Naive thymus-derived CD4-positive, alpha-beta T cell (primary cell): ENCODE results near the gene SUPT4H1. TPM values are rescaled to one million over a fixed set of nuclear protein-coding genes. Genes with fewer than 3 reads are reported as not detected.
A peak's percentile ranks its signal among the peaks of the same experiment; 100 is the strongest.

Experiments
- ATAC-seq: fragments of 150-1000 bp; cut with Tn5 transposase; 2 replicates; pipeline ENCODE4 v1.10.0; 2021; ENCODE audit warnings: mild to moderate bottlenecking, moderate library complexity
- CTCF ChIA-PET: fragments of 350-600 bp; sonication (Branson Sonifier 250); formaldehyde crosslinking; loops from one replicate; lab custom pipeline; 2021; ENCODE audit warnings: antibody characterized with exemption; lab: Charles Lee
- POLR2A ChIA-PET: fragments of 350-600 bp; sonication (Branson Sonifier 250); formaldehyde crosslinking; loops from one replicate; lab custom pipeline; 2021; ENCODE audit warnings: antibody characterized with exemption, inconsistent platforms; lab: Charles Lee
- DNase-seq, 9 donors: peaks; one replicate each; pipeline versions ENCODE4 v3.0.0 to v3.0.0-alpha.2; 2020 to 2022; ENCODE audit warnings: mixed read lengths in 1 of 9
- H3K27ac ChIP-seq: one replicate; pipeline ENCODE4 v1.7.0; 2013; ENCODE audit warnings: mild to moderate bottlenecking, low read depth, low read length, moderate library complexity
- H3K27me3 ChIP-seq, 2 donors: one replicate each; pipeline ENCODE4 v1.7.0; 2013; ENCODE audit warnings: low read length in 2 of 2, mild to moderate bottlenecking in 2 of 2, moderate library complexity in 2 of 2; ENCODE audit not compliant: control insufficient read depth in 2 of 2, insufficient read depth in 2 of 2
- H3K36me3 ChIP-seq, 3 experiments: 1 replicate in 2 of 3; 2 replicates in 1 of 3; pipeline ENCODE4 v1.7.0; 2013; ENCODE audit warnings: low read length in 3 of 3, mild to moderate bottlenecking in 3 of 3, moderate library complexity in 1 of 3; ENCODE audit not compliant: insufficient read depth in 3 of 3, control insufficient read depth in 2 of 3
- H3K4me1 ChIP-seq, 2 donors: one replicate each; pipeline ENCODE4 v1.7.0; 2013; ENCODE audit warnings: low read length in 2 of 2, mild to moderate bottlenecking in 2 of 2, moderate library complexity in 1 of 2; ENCODE audit not compliant: control insufficient read depth in 2 of 2, insufficient read depth in 2 of 2
- H3K4me3 ChIP-seq: 2 replicates; pipeline ENCODE4 v1.7.0; 2013; ENCODE audit warnings: mild to moderate bottlenecking, low read length
- H3K9me3 ChIP-seq, 3 experiments: 1 replicate in 2 of 3; 2 replicates in 1 of 3; pipeline ENCODE4 v1.7.0; 2013; ENCODE audit warnings: low read length in 3 of 3; ENCODE audit not compliant: control insufficient read depth in 2 of 3
- H3K27ac Mint-ChIP-seq, 9 donors: one replicate each; pipeline ENCODE4 v1.8.0; 2020 to 2022; ENCODE audit warnings: mixed read lengths in 9 of 9, mild to moderate bottlenecking in 8 of 9, moderate library complexity in 5 of 9, inconsistent platforms in 2 of 9
- H3K27me3 Mint-ChIP-seq, 5 donors: one replicate each; pipeline ENCODE4 v1.8.0; 2021 to 2022; ENCODE audit warnings: mixed read lengths in 5 of 5, mild to moderate bottlenecking in 1 of 5
- H3K36me3 Mint-ChIP-seq, 5 donors: one replicate each; pipeline ENCODE4 v1.8.0; 2020 to 2022; ENCODE audit warnings: mixed read lengths in 5 of 5, mild to moderate bottlenecking in 3 of 5, inconsistent platforms in 1 of 5
- H3K4me1 Mint-ChIP-seq, 7 donors: one replicate each; pipeline ENCODE4 v1.8.0; 2020 to 2022; ENCODE audit warnings: mixed read lengths in 7 of 7, mild to moderate bottlenecking in 3 of 7, inconsistent platforms in 1 of 7
- H3K4me3 Mint-ChIP-seq, 10 donors: one replicate each; pipeline ENCODE4 v1.8.0; 2020 to 2022; ENCODE audit warnings: mild to moderate bottlenecking in 10 of 10, mixed read lengths in 10 of 10, moderate library complexity in 6 of 10, inconsistent platforms in 2 of 10
- H3K9me3 Mint-ChIP-seq, 11 donors: one replicate each; pipeline ENCODE4 v1.8.0; 2020 to 2022; ENCODE audit warnings: mixed read lengths in 11 of 11, mild to moderate bottlenecking in 4 of 11, inconsistent platforms in 1 of 11, moderate library complexity in 1 of 11
- intact Hi-C, 2 donors: fragments of 100-400 bp; cut with micrococcal nuclease; formaldehyde crosslinking; loops; one replicate each; pipeline ENCODE4 v1.15.1; 2023
- polyA plus RNA-seq, 2 donors: library from polyadenylated mRNA; unstranded; fragments of 300-500 nt; fragmentation: Illumina TruSeq; gene quantifications; one replicate each; pipeline ENCODE4 v1.2.3, GENCODE V29; 2021
- total RNA-seq, 6 experiments: library from RNA in 5 of 6; stranded (reverse) in 5 of 6; gene quantifications; 1 replicate in 5 of 6; 2 replicates in 1 of 6; pipeline ENCODE4 v1.2.3 and lab custom pipeline; 2021 to 2026

The SUPT4H1 gene
- total and polyA plus RNA-seq, 7 experiments from 2014 or later, result 36.0 to 91.7 (median 66.8) TPM

DNA sequence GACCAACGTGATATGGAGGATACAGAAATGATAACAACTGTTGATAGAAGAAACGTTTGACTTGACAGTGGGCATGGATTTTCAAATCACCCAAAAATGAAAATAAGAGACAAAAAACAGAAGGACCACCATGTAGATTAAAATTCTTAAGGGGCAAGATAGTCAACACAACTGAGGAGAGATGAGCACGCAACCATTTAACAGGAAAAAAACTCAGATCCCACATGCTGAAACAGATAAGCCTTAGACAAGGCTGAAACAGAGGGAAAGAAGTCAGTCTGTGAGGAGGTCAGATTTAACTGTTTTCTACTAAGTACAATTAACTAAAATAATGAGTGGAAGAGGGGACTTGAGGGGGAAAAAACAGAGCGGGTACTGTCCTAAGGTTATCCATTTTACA lies 44.2 kb upstream of the SUPT4H1 start:
- Histone ChIP-seq H3K27me3 (no peaks in the 10 kb centered on the region), H3K4me3 (no peak overlapping the region), H3K36me3 (no peaks in the 10 kb centered on the region), H3K4me1 (no peaks in the 10 kb centered on the region), H3K27ac (no peak overlapping the region), H3K9me3 (no peaks in the 10 kb centered on the region)
- intact Hi-C loops, result no loop called here
- peaks cover 0 to 4% (median 0%) of the 10 kb centered on the region in 7 donors for H3K4me1 Mint-ChIP-seq
- no peak overlapping the region for H3K27ac Mint-ChIP-seq
- ATAC-seq, result no peak
- H3K4me3 Mint-ChIP-seq, result no peak overlapping the region
- no peak for DNase-seq
- H3K27me3 Mint-ChIP-seq, result peaks cover 0 to 3% (median 0%) of the 10 kb centered on the region in 5 donors
- peaks cover 0 to 14% (median 3%) of the 10 kb centered on the region in 5 donors for H3K36me3 Mint-ChIP-seq
- ChIA-PET CTCF (interaction anchor here (0.6 kb wide), 1 partner anchor 52 kb away, joined by 3 read pairs; no protein-coding TSS in a partner anchor), POLR2A (no interaction called here)
- no peaks in the 10 kb centered on the region for H3K9me3 Mint-ChIP-seq

DNA sequence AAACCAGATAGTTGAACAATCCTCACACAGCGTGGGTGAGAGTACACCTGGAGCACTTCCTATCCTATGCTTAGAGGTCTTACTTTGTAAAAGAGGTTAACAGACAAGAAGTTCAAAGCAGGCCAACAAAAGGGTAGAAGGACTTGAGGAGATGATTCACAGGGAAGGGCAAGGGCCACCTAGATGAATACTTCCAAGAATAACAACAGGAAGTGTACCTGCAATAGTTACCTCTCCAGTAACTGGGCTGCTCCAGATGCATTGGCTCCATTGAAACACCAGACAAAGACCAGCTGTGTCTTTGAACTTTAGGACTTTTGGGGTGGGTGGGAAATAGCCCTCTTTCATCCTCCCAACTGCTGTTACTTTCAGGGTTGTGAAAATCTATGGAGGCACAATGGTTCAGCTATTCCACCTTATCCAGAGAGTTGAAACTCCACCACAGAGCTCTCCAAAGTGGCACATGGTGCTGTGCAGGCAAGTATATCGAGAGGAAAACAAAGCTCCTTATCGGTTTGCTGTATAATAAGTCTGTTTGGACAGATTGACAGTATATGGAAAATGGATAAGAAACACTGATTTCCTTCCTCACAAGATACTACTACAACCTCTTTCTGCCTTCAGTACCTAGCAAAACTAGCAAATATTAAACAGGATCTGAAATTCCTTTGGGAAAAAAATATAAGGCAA lies 42.7 kb upstream of the SUPT4H1 start:
- no peak overlapping the region for H3K27ac ChIP-seq
- no peaks in the 10 kb centered on the region for H3K36me3 ChIP-seq
- Mint-ChIP-seq H3K4me3 (no peak overlapping the region), H3K36me3 (peaks cover 0 to 14% (median 3%) of the 10 kb centered on the region in 5 donors), H3K27ac (peak overlapping the region in 1 of 9 donors; percentile 20), H3K4me1 (peaks cover 0 to 2% (median 0%) of the 10 kb centered on the region in 7 donors), H3K27me3 (peaks cover 0 to 3% (median 0%) of the 10 kb centered on the region in 5 donors), H3K9me3 (no peaks in the 10 kb centered on the region)
- no peaks in the 10 kb centered on the region for H3K27me3 ChIP-seq
- no peak for ATAC-seq
- intact Hi-C loops, result no loop called here
- no peak for DNase-seq
- no peaks in the 10 kb centered on the region for H3K9me3 ChIP-seq
- POLR2A ChIA-PET, result no interaction called here
- CTCF ChIA-PET, result no interaction called here
- no peaks in the 10 kb centered on the region for H3K4me1 ChIP-seq
- H3K4me3 ChIP-seq, result no peak overlapping the region

DNA sequence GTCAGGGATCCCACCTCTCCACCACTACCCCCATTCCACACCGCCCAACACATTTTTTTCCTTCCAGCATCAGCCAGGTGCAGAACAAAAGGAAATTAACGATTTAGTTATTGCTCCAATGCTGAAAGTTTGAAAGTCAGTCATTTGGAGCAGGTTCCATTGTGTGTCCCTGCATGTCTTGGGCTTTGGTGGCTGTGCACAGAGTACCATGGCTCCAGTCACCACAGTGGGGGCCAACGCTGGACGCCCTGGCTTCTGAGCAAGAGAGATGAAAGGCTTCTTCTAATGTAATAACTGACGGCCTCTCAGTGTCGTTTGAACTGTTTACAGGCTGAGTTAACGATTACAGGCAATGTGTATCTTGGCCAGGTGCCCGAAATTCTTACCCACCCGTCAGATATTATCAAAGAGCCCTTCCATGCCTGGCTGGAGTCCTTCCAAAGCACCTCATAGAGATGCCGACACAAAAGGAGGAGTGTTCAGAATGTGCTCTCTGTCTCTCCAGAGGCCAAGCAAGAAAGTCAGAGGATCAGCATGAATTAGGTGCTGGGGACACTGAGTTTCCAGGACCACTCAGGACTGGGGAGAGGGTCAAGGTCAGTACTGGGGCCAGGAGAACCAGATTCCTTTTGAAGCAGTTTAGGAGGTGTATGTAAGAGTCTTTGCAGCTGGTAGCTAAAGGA lies 39.4 kb upstream of the SUPT4H1 start:
- POLR2A ChIA-PET, result no interaction called here
- Histone ChIP-seq H3K4me1 (peaks cover 0 to 5% of the 10 kb centered on the region in 2 donors), H3K9me3 (no peaks in the 10 kb centered on the region), H3K36me3 (no peaks in the 10 kb centered on the region), H3K27me3 (no peaks in the 10 kb centered on the region), H3K4me3 (no peak overlapping the region), H3K27ac (no peak overlapping the region)
- Mint-ChIP-seq H3K36me3 (peaks cover 0 to 11% (median 7%) of the 10 kb centered on the region in 5 donors), H3K27me3 (peaks cover 0 to 2% (median 0%) of the 10 kb centered on the region in 5 donors), H3K4me1 (peaks cover 0 to 2% (median 0%) of the 10 kb centered on the region in 7 donors), H3K9me3 (peaks cover 0 to under 1% (median 0%) of the 10 kb centered on the region in 11 donors), H3K4me3 (no peak overlapping the region), H3K27ac (no peak overlapping the region)
- no peak for DNase-seq
- ATAC-seq, result no peak
- intact Hi-C loops, result no loop called here
- CTCF ChIA-PET, result no interaction called here

GRCh38 chr17:58390884-58391283 lies 38.9 kb upstream of the SUPT4H1 start:
- Mint-ChIP-seq H3K27me3 (peaks cover 0 to 2% (median 0%) of the 10 kb centered on the region in 5 donors), H3K36me3 (peaks cover 0 to 11% (median 7%) of the 10 kb centered on the region in 5 donors), H3K4me1 (peaks cover 0 to 2% (median 0%) of the 10 kb centered on the region in 7 donors), H3K9me3 (peaks cover 0 to 4% (median 0%) of the 10 kb centered on the region in 11 donors), H3K27ac (no peak overlapping the region), H3K4me3 (no peak overlapping the region)
- DNase-seq, result no peak
- ATAC-seq, result no peak
- Histone ChIP-seq H3K27ac (no peak overlapping the region), H3K9me3 (no peaks in the 10 kb centered on the region), H3K36me3 (no peaks in the 10 kb centered on the region), H3K4me3 (no peak overlapping the region), H3K27me3 (no peaks in the 10 kb centered on the region), H3K4me1 (peaks cover 0 to 5% of the 10 kb centered on the region in 2 donors)
- POLR2A ChIA-PET, result no interaction called here
- CTCF ChIA-PET, result no interaction called here
- intact Hi-C loops, result no loop called here

GRCh38 chr17:58388302-58389190 lies 36.5 kb upstream of the SUPT4H1 start:
- Mint-ChIP-seq H3K27me3 (peaks cover 0 to 2% (median 0%) of the 10 kb centered on the region in 5 donors), H3K9me3 (peaks cover 0 to 4% (median 0%) of the 10 kb centered on the region in 11 donors), H3K4me1 (peaks cover 0 to 12% (median 8%) of the 10 kb centered on the region in 7 donors), H3K4me3 (no peak overlapping the region), H3K27ac (peak overlapping the region in 1 of 9 donors; percentile 12), H3K36me3 (peaks cover 0 to 10% (median 7%) of the 10 kb centered on the region in 5 donors)
- no peak for ATAC-seq
- H3K9me3 ChIP-seq, result no peaks in the 10 kb centered on the region
- no peak overlapping the region for H3K4me3 ChIP-seq
- DNase-seq, result no peak
- ChIA-PET CTCF (interaction anchor here (0.6 to 1.0 kb wide), 2 partner anchors 8 to 71 kb away, joined by 3 read pairs; no protein-coding TSS in a partner anchor), POLR2A (interaction anchor here (0.5 kb wide), 1 partner anchor 53 kb away, joined by 3 read pairs; no protein-coding TSS in a partner anchor)
- no peaks in the 10 kb centered on the region for H3K36me3 ChIP-seq
- no peak overlapping the region for H3K27ac ChIP-seq
- no peaks in the 10 kb centered on the region for H3K27me3 ChIP-seq
- intact Hi-C loops, result loop anchor here in 1 of 2 donors (10.0 kb wide), 1 partner anchor 56 kb away; no protein-coding TSS in a partner anchor
- peaks cover 0 to 5% of the 10 kb centered on the region in 2 donors for H3K4me1 ChIP-seq

DNA sequence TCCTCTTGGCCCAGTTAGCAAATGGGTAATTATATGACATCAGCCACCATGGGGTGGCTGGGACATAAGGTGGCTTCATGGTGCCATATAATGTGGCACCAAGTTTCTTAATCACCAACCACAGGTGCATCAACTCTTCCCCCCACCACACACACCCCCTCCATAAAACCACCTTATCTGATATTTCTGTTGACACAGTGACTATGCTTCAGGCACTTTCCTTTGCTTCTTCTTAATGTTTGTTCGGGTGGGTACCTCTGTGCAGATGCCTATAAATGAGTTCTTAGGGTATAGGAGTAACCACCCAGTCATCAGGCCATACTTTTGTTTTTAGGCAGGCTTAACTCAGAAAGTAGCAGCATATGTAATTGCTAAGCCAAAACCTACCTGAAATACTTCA lies 35.8 kb upstream of the SUPT4H1 start:
- Histone ChIP-seq H3K9me3 (no peaks in the 10 kb centered on the region), H3K27ac (no peak overlapping the region), H3K27me3 (no peaks in the 10 kb centered on the region), H3K4me3 (no peak overlapping the region), H3K36me3 (no peaks in the 10 kb centered on the region), H3K4me1 (peaks cover under 1 to 6% of the 10 kb centered on the region in 2 donors)
- Mint-ChIP-seq H3K4me1 (peaks cover under 1 to 15% (median 11%) of the 10 kb centered on the region in 7 donors), H3K27me3 (peaks cover 0 to 2% (median 0%) of the 10 kb centered on the region in 5 donors), H3K4me3 (no peak overlapping the region), H3K9me3 (peaks cover 0 to 4% (median 0%) of the 10 kb centered on the region in 11 donors), H3K27ac (no peak overlapping the region), H3K36me3 (peaks cover 0 to 10% (median 7%) of the 10 kb centered on the region in 5 donors)
- POLR2A ChIA-PET, result no interaction called here
- intact Hi-C loops, result loop anchor here in 1 of 2 donors (10.0 kb wide), 1 partner anchor 57 kb away; no protein-coding TSS in a partner anchor
- CTCF ChIA-PET, result no interaction called here
- peak; percentile 32 for ATAC-seq
- no peak for DNase-seq
